Hepatocyte (in vitro differentiated cells): ENCODE data around the gene LTB4R.

Experiments used
- CTCF ChIP-seq: fragments of 200-600 bp; sonication (generic); IDR thresholded peaks from 2 replicates; pipeline ENCODE4 v1.5.1; 2016; ENCODE audit warnings: antibody characterized with exemption, mild to moderate bottlenecking; ENCODE audit not compliant: poor library complexity
- EZH2phosphoT487 ChIP-seq: fragments of 200-600 bp; sonication (generic); IDR thresholded peaks from one replicate; pipeline ENCODE4 v1.6.1; 2018; ENCODE audit warnings: antibody characterized with exemption, mild to moderate bottlenecking, low read depth, moderate library complexity; ENCODE audit not compliant: unreplicated experiment, severe bottlenecking

- no peak for TF ChIP-seq CTCF
- TF ChIP-seq EZH2phosphoT487 = no peak
Observed at GRCh38 chr14:24293525-24293924, 17.8 kb upstream of the LTB4R start.
